HEK293 (cell line): ENCODE results near the gene TRABD2A.

Experiments used
- CTCF ChIA-PET: fragments of 350-600 bp; formaldehyde crosslinking; extraction: SDS; loops from one replicate; lab custom pipeline; 2021; ENCODE audit warnings: antibody characterized with exemption; lab: Yijun Ruan, JAX
- POLR2A ChIA-PET: fragments of 300-600 bp; formaldehyde crosslinking; extraction: SDS; loops from one replicate; lab custom pipeline; 2020; ENCODE audit warnings: antibody characterized with exemption, inconsistent platforms; lab: Yijun Ruan, JAX
- H3K27ac ChIP-seq: fragments of 200-500 bp; sonication (Bioruptor generic); 2 replicates; pipeline ENCODE4 v1.5.1; 2014; ENCODE audit warnings: low read depth, low read length, control low read depth, inconsistent platforms; ENCODE audit errors: extremely low read depth
- H3K36me3 ChIP-seq, 2 experiments: fragments of 200-500 bp in 1 of 2; sonication (Bioruptor generic) in 1 of 2; 1 replicate in 1 of 2; 2 replicates in 1 of 2; pipeline ENCODE4 v1.5.1; 2014 to 2017; ENCODE audit warnings: inconsistent platforms in 2 of 2, low read length in 2 of 2; ENCODE audit not compliant: control insufficient read depth in 2 of 2, insufficient read depth in 1 of 2
- H3K4me1 ChIP-seq: fragments of 200-500 bp; sonication (Bioruptor generic); 2 replicates; pipeline ENCODE4 v1.5.1; 2014; ENCODE audit warnings: mild to moderate bottlenecking, low read length, inconsistent platforms; ENCODE audit not compliant: control insufficient read depth, insufficient read depth
- H3K4me3 ChIP-seq: 2 replicates; pipeline ENCODE4 v1.5.1; 2011; ENCODE audit warnings: low read depth, mild to moderate bottlenecking, control low read depth, low read length, moderate library complexity
- H3K9me3 ChIP-seq: fragments of 200-500 bp; sonication (Bioruptor generic); 2 replicates; pipeline ENCODE4 v1.5.1; 2014; ENCODE audit warnings: low read depth, low read length, inconsistent platforms; ENCODE audit not compliant: control insufficient read depth, insufficient read depth
- BCL11B ChIP-seq: fragments of 450-650 bp; formaldehyde crosslinking; IDR thresholded peaks from 2 replicates; pipeline ENCODE4 v1.5.1; 2016; ENCODE audit warnings: low read depth, missing biosample characterization, missing genetic modification characterization
- ELK4 ChIP-seq: IDR thresholded peaks from 2 replicates; pipeline ENCODE4 v1.6.1; 2011; ENCODE audit warnings: mild to moderate bottlenecking, low read depth, low read length, borderline replicate concordance
- GLIS2 ChIP-seq: fragments of 450-650 bp; formaldehyde crosslinking; IDR thresholded peaks from 2 replicates; pipeline ENCODE4 v1.5.1; 2016; ENCODE audit warnings: missing biosample characterization, missing genetic modification characterization
- KLF8 ChIP-seq: fragments of 450-650 bp; formaldehyde crosslinking; IDR thresholded peaks from 2 replicates; pipeline ENCODE4 v1.5.1; 2016; ENCODE audit warnings: missing biosample characterization, missing genetic modification characterization
- REPIN1 ChIP-seq: fragments of 450-650 bp; formaldehyde crosslinking; IDR thresholded peaks from 2 replicates; pipeline ENCODE4 v1.5.1; 2017; ENCODE audit warnings: missing biosample characterization, missing genetic modification characterization, low read depth
- SP2 ChIP-seq: fragments of 450-650 bp; formaldehyde crosslinking; IDR thresholded peaks from 2 replicates; pipeline ENCODE4 v1.5.1; 2016; ENCODE audit warnings: missing biosample characterization, missing genetic modification characterization
- WT1 ChIP-seq: fragments of 450-650 bp; formaldehyde crosslinking; IDR thresholded peaks from 2 replicates; pipeline ENCODE4 v1.5.1; 2016; ENCODE audit warnings: missing biosample characterization, missing genetic modification characterization
- YY1 ChIP-seq: fragments of 450-650 bp; formaldehyde crosslinking; IDR thresholded peaks from 2 replicates; pipeline ENCODE4 v1.5.1; 2018; ENCODE audit warnings: missing biosample characterization, missing genetic modification characterization
- ZBTB44 ChIP-seq: fragments of 450-650 bp; IDR thresholded peaks from 2 replicates; pipeline ENCODE4 v1.5.1; 2018; ENCODE audit warnings: missing biosample characterization, mild to moderate bottlenecking, missing genetic modification characterization
- ZBTB6 ChIP-seq: fragments of 450-650 bp; formaldehyde crosslinking; IDR thresholded peaks from 2 replicates; pipeline ENCODE4 v1.5.1; 2017; ENCODE audit warnings: missing biosample characterization, missing genetic modification characterization
- ZFHX2 ChIP-seq: fragments of 450-650 bp; formaldehyde crosslinking; conservative IDR thresholded peaks from 2 replicates; pipeline ENCODE4 v1.5.1; 2016; ENCODE audit warnings: missing biosample characterization, missing genetic modification characterization
- ZFP37 ChIP-seq: fragments of 450-650 bp; formaldehyde crosslinking; IDR thresholded peaks from 2 replicates; pipeline ENCODE4 v1.5.1; 2016; ENCODE audit warnings: missing biosample characterization, missing genetic modification characterization
- ZNF112 ChIP-seq: fragments of 450-650 bp; formaldehyde crosslinking; IDR thresholded peaks from 2 replicates; pipeline ENCODE4 v1.5.0; 2017; ENCODE audit warnings: missing biosample characterization, missing genetic modification characterization
- ZNF121 ChIP-seq: fragments of 450-650 bp; formaldehyde crosslinking; IDR thresholded peaks from 2 replicates; pipeline ENCODE4 v1.5.1; 2016; ENCODE audit warnings: missing biosample characterization, missing genetic modification characterization
- ZNF146 ChIP-seq: fragments of 450-650 bp; formaldehyde crosslinking; IDR thresholded peaks from 2 replicates; pipeline ENCODE4 v1.5.1; 2016; ENCODE audit warnings: missing biosample characterization, missing genetic modification characterization
- ZNF2 ChIP-seq: fragments of 450-650 bp; formaldehyde crosslinking; IDR thresholded peaks from 2 replicates; pipeline ENCODE4 v1.5.1; 2016; ENCODE audit warnings: missing biosample characterization, missing genetic modification characterization
- ZNF239 ChIP-seq: fragments of 450-650 bp; formaldehyde crosslinking; IDR thresholded peaks from 2 replicates; pipeline ENCODE4 v1.5.1; 2016; ENCODE audit warnings: missing biosample characterization, missing genetic modification characterization
- ZNF354C ChIP-seq: fragments of 450-650 bp; formaldehyde crosslinking; IDR thresholded peaks from 2 replicates; pipeline ENCODE4 v1.5.1; 2016; ENCODE audit warnings: missing biosample characterization, missing genetic modification characterization, low read depth, borderline replicate concordance
- ZNF501 ChIP-seq: fragments of 450-650 bp; formaldehyde crosslinking; IDR thresholded peaks from 2 replicates; pipeline ENCODE4 v1.5.1; 2016; ENCODE audit warnings: missing biosample characterization, missing genetic modification characterization
- ZNF529 ChIP-seq: fragments of 450-650 bp; formaldehyde crosslinking; IDR thresholded peaks from 2 replicates; pipeline ENCODE4 v1.5.1; 2017; ENCODE audit warnings: missing genetic modification characterization, missing biosample characterization; ENCODE audit not compliant: insufficient replicate concordance
- TF ChIP-seq, protein P1 (sequence below): fragments of 450-650 bp; formaldehyde crosslinking; IDR thresholded peaks from 2 replicates; pipeline ENCODE4 v1.5.1; 2016; ENCODE audit warnings: missing biosample characterization, missing genetic modification characterization

The TRABD2A gene

GRCh38 chr2:84857566-84857965 is 23.3 kb downstream of the TRABD2A start:
- TF ChIP-seq, protein P1, sequence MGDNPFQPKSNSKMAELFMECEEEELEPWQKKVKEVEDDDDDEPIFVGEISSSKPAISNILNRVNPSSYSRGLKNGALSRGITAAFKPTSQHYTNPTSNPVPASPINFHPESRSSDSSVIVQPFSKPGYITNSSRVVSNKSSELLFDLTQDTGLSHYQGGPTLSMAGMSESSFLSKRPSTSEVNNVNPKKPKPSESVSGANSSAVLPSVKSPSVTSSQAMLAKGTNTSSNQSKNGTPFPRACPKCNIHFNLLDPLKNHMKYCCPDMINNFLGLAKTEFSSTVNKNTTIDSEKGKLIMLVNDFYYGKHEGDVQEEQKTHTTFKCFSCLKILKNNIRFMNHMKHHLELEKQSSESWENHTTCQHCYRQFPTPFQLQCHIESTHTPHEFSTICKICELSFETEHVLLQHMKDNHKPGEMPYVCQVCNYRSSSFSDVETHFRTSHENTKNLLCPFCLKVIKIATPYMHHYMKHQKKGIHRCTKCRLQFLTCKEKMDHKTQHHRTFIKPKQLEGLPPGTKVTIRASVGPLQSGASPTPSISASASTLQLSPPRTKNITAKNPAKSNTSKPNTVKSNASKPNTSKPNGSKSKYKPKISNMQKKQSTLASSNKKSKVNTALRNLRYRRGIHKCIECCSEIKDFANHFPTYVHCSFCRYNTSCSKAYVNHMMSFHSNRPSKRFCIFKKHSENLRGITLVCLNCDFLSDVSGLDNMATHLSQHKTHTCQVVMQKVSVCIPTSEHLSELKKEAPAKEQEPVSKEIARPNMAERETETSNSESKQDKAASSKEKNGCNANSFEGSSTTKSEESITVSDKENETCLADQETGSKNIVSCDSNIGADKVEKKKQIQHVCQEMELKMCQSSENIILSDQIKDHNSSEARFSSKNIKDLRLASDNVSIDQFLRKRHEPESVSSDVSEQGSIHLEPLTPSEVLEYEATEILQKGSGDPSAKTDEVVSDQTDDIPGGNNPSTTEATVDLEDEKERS (tag by site-specific recombination): no peak
- no peak for TF ChIP-seq ZNF2 (tag by site-specific recombination)
- no peak for TF ChIP-seq WT1
- TF ChIP-seq YY1 (tag by site-specific recombination): no peak
- TF ChIP-seq ELK4: no peak
- no peak for TF ChIP-seq ZNF501 (tag by site-specific recombination)
- TF ChIP-seq REPIN1 (tag by site-specific recombination): no peak
- no peak for TF ChIP-seq ZFHX2 (tag by site-specific recombination)
- no peak for TF ChIP-seq GLIS2 (tag by site-specific recombination)
- TF ChIP-seq KLF8 (tag by site-specific recombination): no peak
- no peak for TF ChIP-seq ZNF112 (tag by site-specific recombination)
- no peak for TF ChIP-seq ZNF239 (tag by site-specific recombination)
- H3K4me3 ChIP-seq: no peak overlapping the region
- ChIA-PET CTCF (interaction anchor here (0.6 to 2.4 kb wide), 12 partner anchors 12 to 395 kb away, joined by 3 to 8 read pairs (median 4); no protein-coding TSS in a partner anchor), POLR2A (no interaction called here)
- H3K4me1 ChIP-seq: no peaks in the 10 kb centered on the region
- H3K27ac ChIP-seq: no peak overlapping the region
- no peaks in the 10 kb centered on the region for H3K9me3 ChIP-seq
- no peaks in the 10 kb centered on the region for H3K36me3 ChIP-seq

DNA sequence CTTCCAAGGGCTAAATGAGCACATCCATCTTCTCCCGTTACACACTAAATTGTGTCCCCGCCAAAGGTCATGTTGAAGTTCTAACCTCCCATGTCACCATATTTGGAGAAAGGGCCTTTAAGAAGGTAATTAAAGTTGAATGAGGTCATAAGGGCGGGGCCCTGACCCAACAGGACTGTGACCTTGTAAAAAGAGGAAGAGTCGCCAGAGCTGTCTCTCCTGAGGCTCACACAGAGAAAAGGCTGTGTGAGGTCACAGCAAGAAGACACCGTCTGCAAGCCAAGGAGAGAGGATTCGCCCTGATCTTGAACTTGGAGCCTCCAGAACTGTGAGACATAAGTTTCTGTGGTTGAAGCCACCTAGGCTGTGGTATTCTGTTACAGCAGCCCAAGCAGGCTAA is 24.1 kb downstream of the TRABD2A start:
- Histone ChIP-seq H3K4me3 (no peak overlapping the region), H3K4me1 (no peaks in the 10 kb centered on the region)
- TF ChIP-seq ZBTB6 (tag by site-specific recombination) (no peak), ZNF146 (tag by site-specific recombination) (no peak), ZBTB44 (tag by site-specific recombination) (no peak), ZNF354C (tag by site-specific recombination) (no peak), ZNF529 (tag by site-specific recombination) (no peak), SP2 (tag by site-specific recombination) (no peak), ZNF121 (tag by site-specific recombination) (no peak), ZFP37 (tag by site-specific recombination) (no peak), BCL11B (tag by site-specific recombination) (no peak)
- TF ChIP-seq, all 188 proteins: peak for 0
- ChIA-PET CTCF (interaction anchor here (0.6 to 2.4 kb wide), 3 partner anchors 19 to 404 kb away, joined by 4 to 8 read pairs (median 5); no protein-coding TSS in a partner anchor), POLR2A (no interaction called here)
- Histone ChIP-seq H3K27ac (no peak overlapping the region), H3K36me3 (no peaks in the 10 kb centered on the region), H3K9me3 (no peaks in the 10 kb centered on the region)
